PC-3 (cell line): Measurements from ENCODE around the gene BAIAP2L1.

Experiments
- EZH2phosphoT487 ChIP-seq: fragments of 300-600 bp; sonication (generic); IDR thresholded peaks from 2 replicates; pipeline ENCODE4 v1.6.1; 2018; ENCODE audit warnings: mild to moderate bottlenecking, antibody characterized with exemption, low read length, borderline replicate concordance
- TF ChIP-seq, protein P1 (sequence below): fragments of 300-600 bp; sonication (generic); conservative IDR thresholded peaks from 2 replicates; pipeline ENCODE4 v1.5.1; 2017; ENCODE audit warnings: antibody characterized with exemption, low read depth, mild to moderate bottlenecking, low read length

- TF ChIP-seq, protein P1, sequence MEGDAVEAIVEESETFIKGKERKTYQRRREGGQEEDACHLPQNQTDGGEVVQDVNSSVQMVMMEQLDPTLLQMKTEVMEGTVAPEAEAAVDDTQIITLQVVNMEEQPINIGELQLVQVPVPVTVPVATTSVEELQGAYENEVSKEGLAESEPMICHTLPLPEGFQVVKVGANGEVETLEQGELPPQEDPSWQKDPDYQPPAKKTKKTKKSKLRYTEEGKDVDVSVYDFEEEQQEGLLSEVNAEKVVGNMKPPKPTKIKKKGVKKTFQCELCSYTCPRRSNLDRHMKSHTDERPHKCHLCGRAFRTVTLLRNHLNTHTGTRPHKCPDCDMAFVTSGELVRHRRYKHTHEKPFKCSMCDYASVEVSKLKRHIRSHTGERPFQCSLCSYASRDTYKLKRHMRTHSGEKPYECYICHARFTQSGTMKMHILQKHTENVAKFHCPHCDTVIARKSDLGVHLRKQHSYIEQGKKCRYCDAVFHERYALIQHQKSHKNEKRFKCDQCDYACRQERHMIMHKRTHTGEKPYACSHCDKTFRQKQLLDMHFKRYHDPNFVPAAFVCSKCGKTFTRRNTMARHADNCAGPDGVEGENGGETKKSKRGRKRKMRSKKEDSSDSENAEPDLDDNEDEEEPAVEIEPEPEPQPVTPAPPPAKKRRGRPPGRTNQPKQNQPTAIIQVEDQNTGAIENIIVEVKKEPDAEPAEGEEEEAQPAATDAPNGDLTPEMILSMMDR: no peak
- TF ChIP-seq EZH2phosphoT487: no peak
Measured at GRCh38 chr7:98352621-98353020, 48.3 kb downstream of the BAIAP2L1 start.
